22Rv1 (cell line): ENCODE results near the gene SMCO1.
"Not testable (repeated sequence)": the region's sequence is repeated elsewhere in the genome, so short reads cannot be mapped to it uniquely, and the experiment has no call there.

Experiments
- H3K27ac ChIP-seq: fragments of 450-650 bp; 2 replicates; pipeline ENCODE4 v1.5.1; 2017
- CTCF ChIP-seq: fragments of 450-650 bp; IDR thresholded peaks from 2 replicates; pipeline ENCODE4 v1.5.1; 2017; ENCODE audit warnings: mild to moderate bottlenecking
- ZFX ChIP-seq: fragments of 450-650 bp; IDR thresholded peaks from 2 replicates; pipeline ENCODE4 v1.6.1; 2017; ENCODE audit warnings: antibody characterized with exemption, borderline replicate concordance

Gene SMCO1

DNA sequence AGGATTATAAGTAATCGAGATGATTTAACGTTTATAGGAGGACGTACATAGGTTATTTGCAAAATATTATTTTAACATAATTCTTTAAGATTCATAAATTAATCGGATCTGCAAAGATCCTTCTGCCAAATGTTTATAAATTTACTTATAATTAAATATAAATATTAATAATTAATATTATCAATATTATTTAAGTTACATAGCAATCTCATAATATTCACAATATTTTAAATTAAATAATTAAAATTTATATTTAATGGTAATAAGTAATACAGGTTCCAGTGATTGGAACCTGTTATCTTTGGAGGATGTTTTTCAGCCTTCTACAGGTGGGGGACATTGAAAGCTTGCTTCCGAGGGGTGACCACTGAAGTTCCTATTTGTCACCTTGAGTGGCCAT is 37.1 kb upstream of the SMCO1 start:
- H3K27ac ChIP-seq: no peak overlapping the region
- TF ChIP-seq CTCF (no peak), ZFX (no peak)

- H3K27ac ChIP-seq: not testable (repeated sequence)
Observed at GRCh38 chr3:196550172-196550571, 35.0 kb upstream of the SMCO1 start.

DNA sequence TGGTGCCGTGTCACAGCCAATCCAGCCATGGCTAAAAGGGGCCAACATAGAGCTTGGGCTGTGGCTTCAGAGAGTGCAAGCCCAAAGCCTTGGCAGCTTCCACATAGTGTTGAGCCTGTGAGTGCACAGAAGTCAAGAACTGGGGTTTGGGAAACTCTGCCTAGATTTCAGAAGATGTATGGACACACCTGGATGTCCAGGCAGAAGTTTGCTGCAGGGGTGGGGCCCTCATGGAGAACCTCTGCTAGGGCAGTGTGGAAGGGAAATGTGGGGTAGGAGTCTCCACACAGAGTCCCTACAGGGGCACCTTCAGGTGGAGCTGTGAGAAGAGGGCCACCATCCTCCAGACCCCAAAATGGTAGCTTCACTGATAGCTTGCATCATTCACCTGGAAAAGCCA is 34.2 kb upstream of the SMCO1 start:
- not testable (repeated sequence) for H3K27ac ChIP-seq

DNA sequence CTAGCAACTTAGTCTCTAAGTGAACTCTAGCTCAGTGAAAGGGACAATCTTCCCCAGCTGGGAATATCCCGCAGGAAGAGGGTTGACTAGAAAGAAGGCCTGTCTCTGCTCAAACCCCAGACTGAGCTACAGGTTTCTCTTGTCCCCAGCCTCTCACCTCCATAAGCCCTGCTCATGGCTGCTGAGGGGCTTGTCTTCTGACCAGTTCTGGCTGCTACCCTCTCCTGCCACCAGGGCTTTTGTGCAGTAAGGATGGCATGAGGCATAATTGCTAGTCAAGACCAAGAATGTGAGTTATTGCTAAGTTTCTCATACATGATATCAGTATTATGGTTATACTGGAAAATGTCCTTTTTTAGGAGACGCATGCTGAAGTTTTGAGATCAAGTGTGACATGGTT is 31.9 kb upstream of the SMCO1 start:
- H3K27ac ChIP-seq: no peak overlapping the region
- no peak for TF ChIP-seq CTCF
- TF ChIP-seq ZFX: no peak

GRCh38 chr3:196546537-196546936 is 31.4 kb upstream of the SMCO1 start:
- no peak overlapping the region for H3K27ac ChIP-seq
- TF ChIP-seq CTCF: no peak
- no peak for TF ChIP-seq ZFX

DNA sequence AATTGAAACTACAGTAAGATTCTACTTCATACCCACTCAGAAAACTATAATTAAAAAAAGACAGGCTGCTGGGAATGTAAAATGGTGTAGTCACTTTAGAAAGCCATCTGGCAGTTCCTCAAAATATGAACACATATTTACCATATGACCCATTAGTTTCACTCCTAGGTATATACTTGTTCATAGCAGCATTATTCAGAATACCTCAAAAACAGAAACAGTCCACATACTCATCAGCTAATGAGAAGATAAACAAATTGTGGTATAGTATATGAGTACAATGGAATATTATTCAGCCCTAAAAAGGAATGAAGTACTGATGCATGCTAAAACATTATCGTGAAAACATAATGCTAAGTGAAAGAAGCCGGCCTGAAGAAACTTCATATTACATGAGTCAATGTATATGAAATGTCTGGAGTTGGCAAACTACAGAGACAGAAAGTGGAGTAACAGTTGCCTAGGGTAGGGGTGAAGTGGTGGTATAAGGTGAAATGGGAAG is 29.4 kb upstream of the SMCO1 start:
- no peak overlapping the region for H3K27ac ChIP-seq
- TF ChIP-seq CTCF (no peak), ZFX (no peak)

- no peak for TF ChIP-seq CTCF
- no peak overlapping the region for H3K27ac ChIP-seq
Observed at GRCh38 chr3:196541684-196542445, 26.7 kb upstream of the SMCO1 start.

GRCh38 chr3:196537319-196537984 is 22.3 kb upstream of the SMCO1 start:
- no peak overlapping the region for H3K27ac ChIP-seq
- TF ChIP-seq CTCF (peak; percentile 84), ZFX (no peak)
